ENCODE results near the gene IMMP2L. TPM values are rescaled to one million over a fixed set of nuclear protein-coding genes. Genes with fewer than 3 reads are reported as not detected.

IMMP2L gene
- total and polyA plus RNA-seq, 2 experiments from 2014 or later, result 10.1 to 10.4 TPM

GRCh38 chr7:111410899-111411298 lies 151.4 kb downstream of the IMMP2L start:
- TF ChIP-seq EZH2 (IDR thresholded peaks at IDR 0.05; ENCODE audit: insufficient read depth, poor library complexity, severe bottlenecking) (no peak), EZH2phosphoT487 (IDR thresholded peaks at IDR 0.05; ENCODE audit: insufficient read depth, low read depth) (no peak)
- Histone ChIP-seq H3F3A (ENCODE audit: insufficient read depth) (peaks cover 9% of the 10 kb centered on the region; the same call in 1 of the 2 replicates), H2AFZ (no peak overlapping the region), H3K4me1 (ENCODE audit: insufficient read depth) (peaks cover 20% of the 10 kb centered on the region), H3K9me3 (ENCODE audit: low read depth) (no peaks in the 10 kb centered on the region), H3K4me2 (ENCODE audit: unreplicated experiment) (no peak overlapping the region), H3K27me3 (replicated peaks; ENCODE audit: insufficient read depth) (no peaks in the 10 kb centered on the region), H3K9me2 (ENCODE audit: insufficient read depth) (no peaks in the 10 kb centered on the region), H4K20me1 (ENCODE audit: insufficient read depth) (no peaks in the 10 kb centered on the region), H3K79me2 (ENCODE audit: insufficient read depth) (no peaks in the 10 kb centered on the region), H3K4me3 (no peak overlapping the region), H3K27ac (no peak overlapping the region), H3K9ac (no peak overlapping the region), H3K36me3 (ENCODE audit: low read depth) (no peaks in the 10 kb centered on the region)
- in situ Hi-C loops (cut with MboI), result no loop called here
- DNase-seq, result no peak

GRCh38 chr7:111409714-111410422 lies 152.4 kb downstream of the IMMP2L start:
- WGBS, 2 experiments (ENCODE audit: low coverage in 1 of 2, low lambda C conversion rate in 2 of 2, missing lambda C conversion rate in 2 of 2), result 35 to 59% methylated on average over 1 of the region's 1 CpG
- peak overlapping the region; percentile 10; the same call in 1 of the 2 replicates for H3K4me3 ChIP-seq
- H3K79me2 ChIP-seq (ENCODE audit: insufficient read depth), result no peaks in the 10 kb centered on the region
- TF ChIP-seq EZH2phosphoT487 (IDR thresholded peaks at IDR 0.05; ENCODE audit: insufficient read depth, low read depth), result no peak
- no peak for TF ChIP-seq EZH2 (IDR thresholded peaks at IDR 0.05; ENCODE audit: insufficient read depth, poor library complexity, severe bottlenecking)
- peak overlapping the region; percentile 49 for H3K4me2 ChIP-seq (ENCODE audit: unreplicated experiment)
- DNase-seq, result peak; percentile 57
- peaks cover 20% of the 10 kb centered on the region for H3K4me1 ChIP-seq (ENCODE audit: insufficient read depth)
- in situ Hi-C loops (cut with MboI), result no loop called here
- peak overlapping the region; percentile 48 for H2AFZ ChIP-seq
- H3F3A ChIP-seq (ENCODE audit: insufficient read depth), result peaks cover 9% of the 10 kb centered on the region; the same call in 1 of the 2 replicates
- no peaks in the 10 kb centered on the region for H4K20me1 ChIP-seq (ENCODE audit: insufficient read depth)
- H3K9me2 ChIP-seq (ENCODE audit: insufficient read depth), result no peaks in the 10 kb centered on the region
- no peak overlapping the region for H3K9ac ChIP-seq
- no peaks in the 10 kb centered on the region for H3K9me3 ChIP-seq (ENCODE audit: low read depth)
- no peaks in the 10 kb centered on the region for H3K27me3 ChIP-seq (replicated peaks; ENCODE audit: insufficient read depth)
- H3K36me3 ChIP-seq (ENCODE audit: low read depth), result no peaks in the 10 kb centered on the region
- peak overlapping the region; percentile 40 for H3K27ac ChIP-seq

- in situ Hi-C loops (cut with MboI), result no loop called here
Measured at GRCh38 chr7:111408724-111409123, 153.6 kb downstream of the IMMP2L start.

GRCh38 chr7:111407258-111407657 lies 155.0 kb downstream of the IMMP2L start:
- no peak overlapping the region for H3K9ac ChIP-seq
- peaks cover 20% of the 10 kb centered on the region for H3K4me1 ChIP-seq (ENCODE audit: insufficient read depth)
- peaks cover 9% of the 10 kb centered on the region; the same call in 1 of the 2 replicates for H3F3A ChIP-seq (ENCODE audit: insufficient read depth)
- H3K9me3 ChIP-seq (ENCODE audit: low read depth), result no peaks in the 10 kb centered on the region
- H4K20me1 ChIP-seq (ENCODE audit: insufficient read depth), result no peaks in the 10 kb centered on the region
- no peak overlapping the region for H3K4me2 ChIP-seq (ENCODE audit: unreplicated experiment)
- 91 to 100% methylated on average over 1 of the region's 1 CpG for WGBS, 2 experiments (ENCODE audit: low coverage in 1 of 2, low lambda C conversion rate in 2 of 2, missing lambda C conversion rate in 2 of 2)
- DNase-seq, result no peak
- H3K4me3 ChIP-seq, result no peak overlapping the region
- H3K36me3 ChIP-seq (ENCODE audit: low read depth), result no peaks in the 10 kb centered on the region
- no peaks in the 10 kb centered on the region for H3K27me3 ChIP-seq (replicated peaks; ENCODE audit: insufficient read depth)
- H2AFZ ChIP-seq, result no peak overlapping the region
- no peak for TF ChIP-seq EZH2 (IDR thresholded peaks at IDR 0.05; ENCODE audit: insufficient read depth, poor library complexity, severe bottlenecking)
- TF ChIP-seq EZH2phosphoT487 (IDR thresholded peaks at IDR 0.05; ENCODE audit: insufficient read depth, low read depth), result no peak
- H3K27ac ChIP-seq, result no peak overlapping the region
- H3K79me2 ChIP-seq (ENCODE audit: insufficient read depth), result no peaks in the 10 kb centered on the region
- H3K9me2 ChIP-seq (ENCODE audit: insufficient read depth), result no peaks in the 10 kb centered on the region
- in situ Hi-C loops (cut with MboI), result no loop called here

More at GRCh38 chr7:111408724-111409123, 153.6 kb downstream of the IMMP2L start:
- no peak overlapping the region for H3K27ac ChIP-seq
- no peaks in the 10 kb centered on the region for H3K79me2 ChIP-seq (ENCODE audit: insufficient read depth)
- H3K27me3 ChIP-seq (replicated peaks; ENCODE audit: insufficient read depth), result no peaks in the 10 kb centered on the region
- no peak for DNase-seq
- H3K36me3 ChIP-seq (ENCODE audit: low read depth), result no peaks in the 10 kb centered on the region
- TF ChIP-seq EZH2phosphoT487 (IDR thresholded peaks at IDR 0.05; ENCODE audit: insufficient read depth, low read depth) (no peak), EZH2 (IDR thresholded peaks at IDR 0.05; ENCODE audit: insufficient read depth, poor library complexity, severe bottlenecking) (no peak)
- no peak overlapping the region for H3K4me2 ChIP-seq (ENCODE audit: unreplicated experiment)
- no peaks in the 10 kb centered on the region for H3K9me3 ChIP-seq (ENCODE audit: low read depth)
- H3F3A ChIP-seq (ENCODE audit: insufficient read depth), result peaks cover 9% of the 10 kb centered on the region; the same call in 1 of the 2 replicates
- no peak overlapping the region for H3K4me3 ChIP-seq
- H3K4me1 ChIP-seq (ENCODE audit: insufficient read depth), result peaks cover 20% of the 10 kb centered on the region
- no peak overlapping the region for H2AFZ ChIP-seq
- no peaks in the 10 kb centered on the region for H4K20me1 ChIP-seq (ENCODE audit: insufficient read depth)
- H3K9ac ChIP-seq, result no peak overlapping the region
- no peaks in the 10 kb centered on the region for H3K9me2 ChIP-seq (ENCODE audit: insufficient read depth)

All from GM23248 (cell line).